GM18505 (cell line): Measurements from ENCODE around the gene SNTG2.

Experiments used
- ATAC-seq: cut with Tn5 transposase; IDR thresholded peaks from one replicate; pipeline ENCODE4 v1.9.1; 2021; ENCODE audit not compliant: unreplicated experiment
- POLR2A ChIP-seq: IDR thresholded peaks from 4 replicates; pipeline ENCODE4 v1.6.1; 2011; ENCODE audit warnings: borderline replicate concordance; ENCODE audit not compliant: insufficient read depth, insufficient read length; ENCODE audit errors: extremely low read depth

The SNTG2 gene

GRCh38 chr2:1049691-1050090 is 99.0 kb downstream of the SNTG2 start:
- ATAC-seq = no peak
- no peak for TF ChIP-seq POLR2A

DNA sequence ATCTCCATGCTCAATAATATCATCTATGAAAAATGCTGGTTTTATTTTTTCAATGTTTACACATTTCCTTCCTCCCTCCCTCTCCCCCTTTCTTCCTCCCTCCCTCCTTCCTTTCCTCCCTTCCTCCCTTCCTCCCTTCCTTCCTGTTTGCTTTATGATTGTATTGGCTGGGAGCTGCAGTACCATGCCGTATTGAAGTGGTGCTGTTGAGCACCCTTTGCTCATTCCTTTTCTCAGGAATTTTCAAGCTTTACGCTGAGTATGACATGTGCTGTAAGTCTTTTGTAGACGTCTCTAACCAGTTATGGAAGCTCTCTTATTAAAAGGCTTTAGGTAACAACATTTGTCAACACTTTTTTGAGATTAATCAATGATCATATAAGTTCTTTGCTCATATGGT is 100.4 kb downstream of the SNTG2 start:
- no peak for TF ChIP-seq POLR2A
- no peak for ATAC-seq

DNA sequence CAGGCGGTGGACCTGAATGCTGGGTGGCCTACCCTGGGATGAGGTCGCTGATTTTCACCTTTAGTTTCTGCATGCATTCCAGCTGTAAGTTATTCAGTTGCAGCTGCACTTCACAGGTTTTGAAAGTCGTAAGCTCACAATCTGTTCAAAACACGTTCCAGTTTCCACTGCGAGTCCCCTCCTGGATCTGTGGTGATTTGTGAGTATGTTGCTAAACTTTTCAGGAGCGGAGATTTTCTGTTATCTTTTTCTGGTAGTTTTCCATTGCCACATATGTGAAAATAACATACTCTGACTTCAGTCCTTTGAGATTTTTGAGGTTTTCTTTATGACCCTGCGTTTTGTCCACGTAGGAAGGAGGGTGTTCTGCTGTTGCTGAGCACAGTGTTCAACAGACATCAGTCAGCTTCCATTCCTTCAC is 102.1 kb downstream of the SNTG2 start:
- ATAC-seq = no peak
- no peak for TF ChIP-seq POLR2A

DNA sequence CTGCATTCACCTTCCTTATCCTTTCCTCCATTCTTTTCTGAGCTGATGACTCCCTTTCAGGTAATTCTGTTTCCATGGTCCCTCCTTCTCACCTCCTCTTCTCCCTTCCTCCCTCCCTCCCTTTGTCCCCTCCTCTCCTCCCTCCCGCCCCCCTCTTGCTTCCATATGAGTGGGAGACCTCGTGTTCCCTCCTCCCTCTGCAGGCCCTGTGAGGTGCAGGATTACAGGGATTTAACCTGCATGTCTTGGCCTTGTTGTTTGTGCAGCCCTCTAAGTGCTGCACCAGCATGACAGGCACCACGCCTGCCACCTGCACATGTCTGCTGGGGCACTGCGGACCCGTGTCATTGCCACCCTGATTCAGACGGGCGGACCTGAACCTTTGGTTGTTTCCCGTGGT is 103.1 kb downstream of the SNTG2 start:
- no peak for ATAC-seq
- TF ChIP-seq POLR2A = no peak

DNA sequence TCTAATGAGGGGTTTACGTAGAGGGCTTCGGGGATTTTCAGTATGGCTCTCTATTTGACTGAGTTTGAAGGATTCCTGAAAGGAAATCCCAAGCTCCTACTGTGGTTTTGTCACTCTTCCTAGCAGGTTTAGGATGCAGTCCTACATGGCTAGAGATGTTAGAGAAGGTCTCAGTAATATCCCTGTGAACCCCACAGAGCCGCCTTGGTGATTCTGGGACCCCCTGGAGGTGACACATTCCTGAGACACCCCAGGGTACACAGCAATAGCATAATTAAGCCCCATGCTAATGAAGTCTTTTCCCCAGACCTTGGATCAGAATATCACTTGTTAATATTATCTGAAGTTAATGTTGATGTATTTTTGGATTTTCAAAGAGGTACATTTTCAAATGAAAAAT is 103.8 kb downstream of the SNTG2 start:
- TF ChIP-seq POLR2A = no peak
- ATAC-seq = no peak

- no peak for ATAC-seq
- no peak for TF ChIP-seq POLR2A
Observed at GRCh38 chr2:1055014-1055595, 104.5 kb downstream of the SNTG2 start.

DNA sequence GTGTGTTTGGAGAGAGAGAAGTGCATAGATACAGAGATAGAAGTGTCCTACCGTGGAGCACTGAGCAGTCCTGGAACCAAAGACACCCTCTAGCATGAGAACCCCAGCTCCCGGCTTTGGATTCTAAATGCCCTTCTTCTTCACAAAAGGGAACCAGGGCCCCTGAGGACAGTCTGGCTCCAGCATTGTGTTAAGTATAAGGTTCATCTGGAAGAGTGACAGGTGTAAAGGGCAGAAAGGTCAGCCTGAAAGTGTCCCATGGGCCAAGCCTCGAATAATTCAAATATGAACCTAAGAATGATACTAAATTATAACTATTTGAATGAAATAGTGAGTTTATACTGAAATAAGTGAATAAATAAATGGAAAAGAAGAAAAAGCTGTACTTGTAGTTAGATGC is 109.7 kb downstream of the SNTG2 start:
- TF ChIP-seq POLR2A = no peak
- no peak for ATAC-seq

- no peak for ATAC-seq
- TF ChIP-seq POLR2A = no peak
Observed at GRCh38 chr2:1060987-1061386, 110.3 kb downstream of the SNTG2 start.

DNA sequence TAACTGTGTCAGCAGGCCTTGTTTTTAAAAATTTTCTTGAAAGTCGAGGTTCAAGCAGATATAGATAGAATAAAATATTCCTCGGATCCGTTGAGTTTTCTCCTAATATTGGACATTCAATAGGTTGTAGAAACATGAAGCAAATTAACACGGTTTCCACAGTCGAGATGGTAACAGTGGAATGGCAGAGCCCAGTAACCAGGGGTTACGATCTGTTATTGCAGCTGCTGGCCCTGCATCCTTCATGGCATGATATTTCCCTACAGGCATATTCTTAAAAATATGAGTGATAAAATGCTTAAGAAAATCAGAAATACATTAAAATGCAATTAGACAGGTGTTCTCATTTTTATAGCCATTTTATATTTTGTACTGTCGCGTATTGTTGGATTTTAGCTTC is 117.6 kb downstream of the SNTG2 start:
- no peak for TF ChIP-seq POLR2A
- no peak for ATAC-seq

DNA sequence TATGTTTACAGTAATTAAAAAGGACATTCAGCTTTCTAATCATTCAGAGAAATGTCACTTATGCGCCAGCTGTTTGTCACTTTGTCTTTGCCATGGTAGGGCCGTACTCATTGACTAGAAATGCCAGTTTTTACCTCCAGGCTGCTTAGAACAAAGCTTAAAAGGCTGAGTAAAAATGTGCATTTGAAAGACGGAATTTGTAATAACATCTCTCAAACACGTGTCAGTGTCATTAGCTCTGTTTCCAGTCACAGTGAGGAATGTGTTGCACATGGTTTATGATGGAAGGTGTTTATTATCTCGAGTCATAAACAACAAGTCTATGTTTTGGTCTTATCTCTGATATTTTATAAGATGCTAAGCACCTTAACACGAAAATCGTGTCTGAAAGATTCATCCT is 118.2 kb downstream of the SNTG2 start:
- no peak for TF ChIP-seq POLR2A
- no peak for ATAC-seq

DNA sequence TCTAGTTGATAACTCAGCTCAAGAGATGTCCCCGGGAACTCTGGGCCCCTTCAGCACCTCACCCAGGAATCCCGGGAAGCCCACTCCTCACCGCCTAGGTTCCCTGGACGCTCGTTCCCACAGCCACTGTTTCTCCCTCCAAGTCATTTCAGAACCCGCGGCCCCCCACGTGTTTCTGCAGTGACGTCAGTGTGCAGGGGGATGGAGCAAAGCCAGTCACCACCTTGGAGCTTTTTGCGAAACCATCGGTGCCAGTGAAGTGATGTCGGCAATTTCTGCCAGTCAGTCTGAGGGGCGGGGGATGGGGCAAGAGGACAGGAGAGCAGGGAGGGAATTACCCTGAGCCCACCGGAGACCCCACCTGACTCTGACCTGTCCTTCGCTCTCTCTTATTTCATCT is 119.2 kb downstream of the SNTG2 start:
- TF ChIP-seq POLR2A = no peak
- ATAC-seq = no peak

DNA sequence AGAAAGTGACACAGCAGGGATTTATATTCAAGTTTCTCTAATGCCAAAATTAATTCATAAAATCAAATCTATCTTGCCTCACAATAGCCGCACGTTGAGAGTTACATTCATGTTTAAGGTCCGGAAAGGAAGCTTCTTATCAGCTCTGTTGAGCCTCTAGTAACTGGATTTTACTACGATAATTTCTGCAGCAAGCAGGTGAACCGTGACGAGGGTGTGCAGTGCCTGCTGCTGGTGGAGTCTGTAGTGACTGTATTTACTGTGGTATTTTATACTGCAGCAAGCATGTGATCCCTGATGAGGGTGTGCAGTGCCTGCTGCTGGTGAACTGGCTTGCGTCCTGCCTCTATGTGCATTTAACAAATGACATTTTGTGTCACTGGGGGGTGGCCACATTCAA is 120.0 kb downstream of the SNTG2 start:
- ATAC-seq = no peak
- no peak for TF ChIP-seq POLR2A

DNA sequence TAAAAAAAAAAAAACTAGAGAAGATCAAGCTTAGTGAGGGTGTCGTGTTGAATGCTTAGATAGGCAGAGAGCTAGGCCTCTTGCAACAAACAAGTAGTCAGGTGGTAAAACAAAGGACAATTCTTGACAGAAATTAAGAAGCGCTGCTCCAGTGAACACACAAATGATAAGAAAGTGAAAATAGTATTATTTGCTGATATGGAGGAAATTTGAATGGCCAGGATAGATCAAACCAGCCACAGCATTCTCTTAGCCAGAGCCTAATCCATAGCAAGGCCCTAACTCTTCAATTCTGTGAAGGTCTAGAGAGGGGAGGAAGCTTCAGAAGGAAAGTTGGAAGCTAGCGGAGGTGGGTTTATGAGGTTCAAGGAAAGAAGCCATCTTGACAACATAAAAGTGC is 121.0 kb downstream of the SNTG2 start:
- ATAC-seq = no peak
- TF ChIP-seq POLR2A = no peak

DNA sequence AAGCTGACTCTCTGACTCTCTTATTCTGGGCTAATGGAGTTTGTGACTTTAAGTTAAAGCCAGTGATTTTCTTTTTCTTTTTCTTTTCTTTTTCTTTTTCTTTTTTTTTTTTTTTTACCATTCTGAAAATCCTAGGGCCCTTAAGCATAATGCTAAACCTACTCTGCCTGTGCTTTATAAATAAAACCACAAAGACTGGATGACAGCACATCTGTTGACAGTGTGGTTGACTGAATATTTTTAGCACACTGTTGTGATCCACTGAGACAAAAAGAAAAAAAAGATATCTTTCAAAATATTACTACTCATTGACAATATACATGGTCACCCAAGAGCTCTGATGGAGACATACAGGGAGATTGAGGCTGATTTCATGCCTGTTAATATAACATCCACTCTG is 121.6 kb downstream of the SNTG2 start:
- no peak for ATAC-seq
- no peak for TF ChIP-seq POLR2A

DNA sequence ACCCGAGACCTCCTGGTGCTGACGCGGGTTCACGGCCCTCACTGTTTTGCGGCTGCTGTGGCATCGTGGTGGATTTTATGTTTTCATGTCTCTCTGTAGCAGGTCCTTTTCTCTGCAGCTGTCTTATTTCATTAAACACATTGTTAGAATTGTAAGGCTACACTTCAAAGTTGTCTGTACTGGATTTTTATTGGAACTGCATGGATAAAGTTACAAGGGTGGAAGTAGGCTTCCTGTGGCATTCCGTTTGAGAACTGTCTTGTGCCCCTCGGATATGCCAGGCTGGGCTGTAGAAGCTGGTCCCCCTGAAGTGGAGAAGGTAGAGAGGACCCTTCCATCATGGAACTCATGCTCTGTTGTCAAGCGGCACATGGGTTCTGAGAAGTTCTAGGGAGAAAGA is 127.3 kb downstream of the SNTG2 start:
- TF ChIP-seq POLR2A = no peak
- ATAC-seq = no peak

DNA sequence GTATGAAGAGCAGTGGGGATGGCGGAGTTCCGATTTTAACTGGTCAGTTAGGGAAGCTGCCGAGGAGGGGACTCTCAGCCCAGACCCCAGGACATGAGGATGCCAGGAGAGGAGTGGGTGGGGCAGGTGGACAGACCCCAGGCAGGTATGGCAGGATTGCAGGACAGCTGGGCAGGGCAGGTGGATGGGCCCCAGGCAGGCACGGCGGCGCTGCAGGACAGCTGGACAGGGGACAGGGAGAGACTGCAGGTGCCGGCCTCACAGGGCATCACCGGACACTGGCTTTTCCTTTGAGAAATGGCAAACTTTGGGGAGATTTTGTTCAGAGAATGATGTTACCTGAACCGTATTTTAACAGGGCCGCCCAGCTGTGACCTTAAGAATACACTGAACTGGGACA is 127.7 kb downstream of the SNTG2 start:
- TF ChIP-seq POLR2A = no peak
- no peak for ATAC-seq
